ENCODE results near the gene NDUFAF7.
A peak's percentile ranks its signal among the peaks of the same experiment; 100 is the strongest.
"Not testable (repeated sequence)": the region's sequence is repeated elsewhere in the genome, so short reads cannot be mapped to it uniquely, and the experiment has no call there.

Gene NDUFAF7

GRCh38 chr2:37268111-37268510 is 36.7 kb downstream of the NDUFAF7 start:
- DNase-seq: no peak
- in situ Hi-C loops (cut with HindIII; ENCODE audit: low pct_ligation_motif_present, low pct_unique_long_range_greater_than_20kb, low sequenced_read_pairs): no loop called here

DNA sequence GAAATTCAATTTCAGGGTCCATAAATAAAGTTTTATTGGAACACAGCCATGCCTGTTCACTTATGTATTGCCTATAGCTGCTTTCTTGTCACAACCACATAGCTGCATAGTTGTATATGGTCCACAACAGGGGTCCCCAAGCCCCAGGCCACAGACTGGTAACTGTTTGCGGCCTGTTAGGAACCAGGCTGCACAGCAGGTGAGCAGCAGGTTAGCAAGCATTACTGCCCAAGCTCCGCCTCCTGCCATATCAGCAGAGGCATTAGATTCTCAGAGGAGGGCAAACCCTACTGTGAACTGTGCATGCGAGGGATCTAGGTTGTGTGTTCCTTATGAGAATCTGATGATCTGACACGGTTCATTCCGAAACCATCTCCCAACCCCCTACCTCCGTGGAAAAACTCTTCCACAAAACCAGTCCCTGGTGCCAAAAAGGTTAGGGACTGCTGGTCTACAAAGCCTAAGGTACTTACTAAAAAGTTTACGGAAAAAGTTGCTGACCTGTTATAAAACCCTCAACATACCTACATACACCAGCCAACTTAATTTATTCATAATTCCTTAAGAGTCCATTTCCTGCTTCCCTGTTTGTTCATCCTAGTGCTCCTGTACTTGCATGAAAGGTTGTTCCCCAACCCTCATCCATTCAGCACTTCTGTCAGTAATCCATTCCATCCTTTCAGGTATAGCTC is 40.1 kb downstream of the NDUFAF7 start:
- in situ Hi-C loops (cut with HindIII; ENCODE audit: low pct_ligation_motif_present, low pct_unique_long_range_greater_than_20kb, low sequenced_read_pairs): no loop called here
- DNase-seq: no peak

GRCh38 chr2:37274359-37274965 is 43.0 kb downstream of the NDUFAF7 start:
- in situ Hi-C loops (cut with HindIII; ENCODE audit: low pct_ligation_motif_present, low pct_unique_long_range_greater_than_20kb, low sequenced_read_pairs): no loop called here
- no peak for DNase-seq

GRCh38 chr2:37276291-37276690 is 44.8 kb downstream of the NDUFAF7 start:
- DNase-seq: no peak
- in situ Hi-C loops (cut with HindIII; ENCODE audit: low pct_ligation_motif_present, low pct_unique_long_range_greater_than_20kb, low sequenced_read_pairs): no loop called here

GRCh38 chr2:37281916-37282315 is 50.5 kb downstream of the NDUFAF7 start:
- in situ Hi-C loops (cut with HindIII; ENCODE audit: low pct_ligation_motif_present, low pct_unique_long_range_greater_than_20kb, low sequenced_read_pairs): no loop called here
- DNase-seq: no peak

DNA sequence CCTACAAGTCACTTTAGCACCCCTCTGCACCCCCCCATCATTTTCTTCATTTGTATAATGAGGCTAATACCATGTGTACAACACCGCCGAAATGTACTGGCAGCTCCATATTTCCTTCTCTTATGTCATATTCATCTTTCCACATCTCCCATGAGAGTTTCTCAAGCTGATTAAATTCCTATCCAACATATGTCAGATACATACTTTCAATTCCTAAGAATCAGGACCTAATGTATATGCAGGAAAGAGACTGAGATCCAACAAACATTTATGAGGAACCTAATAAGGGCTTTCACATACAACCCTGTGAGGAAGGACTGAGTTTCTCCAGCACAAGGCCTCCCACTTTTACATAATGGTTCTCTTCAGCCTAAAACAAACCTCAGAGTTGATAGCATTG is 51.3 kb downstream of the NDUFAF7 start:
- DNase-seq: no peak
- in situ Hi-C loops (cut with HindIII; ENCODE audit: low pct_ligation_motif_present, low pct_unique_long_range_greater_than_20kb, low sequenced_read_pairs): no loop called here

- in situ Hi-C loops (cut with HindIII; ENCODE audit: low pct_ligation_motif_present, low pct_unique_long_range_greater_than_20kb, low sequenced_read_pairs): no loop called here
- DNase-seq: peak; percentile 51
These were observed 51.7 kb downstream of the NDUFAF7 start for GRCh38 chr2:37283207-37283606.

DNA sequence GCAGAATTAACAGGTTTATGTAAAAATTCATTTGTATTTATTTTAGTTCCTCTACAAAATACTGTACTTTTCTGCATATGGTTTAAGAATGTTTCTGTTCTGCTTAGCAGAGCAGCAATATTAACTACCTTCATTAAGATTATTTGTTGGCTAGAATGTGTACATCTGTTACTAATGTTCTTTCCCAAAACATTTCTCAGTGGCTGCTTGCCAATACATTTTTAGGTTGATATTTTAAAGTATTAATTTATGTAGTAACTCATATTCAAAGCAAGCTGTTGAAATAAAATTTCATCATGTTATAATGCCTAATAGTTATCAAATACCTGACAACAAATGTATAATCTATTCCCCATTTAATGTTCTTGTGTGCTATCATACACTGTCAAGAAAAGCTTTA is 52.9 kb downstream of the NDUFAF7 start:
- DNase-seq: no peak
- in situ Hi-C loops (cut with HindIII; ENCODE audit: low pct_ligation_motif_present, low pct_unique_long_range_greater_than_20kb, low sequenced_read_pairs): no loop called here

DNA sequence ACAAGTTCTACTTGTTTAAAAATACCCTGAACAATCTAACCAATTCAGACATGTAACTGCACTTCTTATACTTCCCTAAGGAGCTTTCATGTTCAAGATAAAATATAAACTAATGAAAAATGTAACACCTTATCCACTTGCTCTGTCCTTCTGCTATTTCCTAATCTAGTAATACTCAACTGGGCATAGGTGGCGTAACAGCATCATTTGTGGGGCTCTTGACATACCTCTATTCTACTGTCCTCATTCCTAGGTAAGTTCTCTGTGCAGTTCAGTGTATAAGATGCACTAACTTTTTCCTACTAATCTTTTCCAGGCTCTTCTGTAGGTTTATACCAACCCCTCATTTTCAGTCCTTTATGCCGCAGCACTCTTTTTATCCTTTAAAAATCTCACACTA is 56.5 kb downstream of the NDUFAF7 start:
- in situ Hi-C loops (cut with HindIII; ENCODE audit: low pct_ligation_motif_present, low pct_unique_long_range_greater_than_20kb, low sequenced_read_pairs): no loop called here
- DNase-seq: peak; percentile 19

- in situ Hi-C loops (cut with HindIII; ENCODE audit: low pct_ligation_motif_present, low pct_unique_long_range_greater_than_20kb, low sequenced_read_pairs): no loop called here
- no peak for DNase-seq
These were observed 60.2 kb downstream of the NDUFAF7 start for GRCh38 chr2:37291680-37292079.

DNA sequence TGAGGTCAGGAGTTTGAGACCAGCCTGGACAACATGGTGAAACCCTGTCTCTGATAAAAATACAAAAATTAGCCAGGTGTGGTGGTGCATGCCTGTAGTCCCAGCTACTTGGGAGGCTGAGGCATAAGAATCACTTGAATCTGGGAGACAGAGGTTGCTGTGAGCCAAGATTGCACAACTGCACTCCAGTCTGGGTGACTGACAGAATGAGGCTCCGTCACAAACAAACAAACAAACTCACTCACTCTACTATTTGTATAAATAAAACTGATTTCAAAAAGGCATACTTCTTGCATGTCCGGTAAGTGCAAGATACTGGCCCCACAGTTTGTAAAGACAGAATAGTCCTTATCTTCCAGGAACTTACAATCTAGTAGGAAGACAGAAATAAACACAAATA is 63.4 kb downstream of the NDUFAF7 start:
- DNase-seq; in situ Hi-C loops (cut with HindIII; ENCODE audit: low pct_ligation_motif_present, low pct_unique_long_range_greater_than_20kb, low sequenced_read_pairs): not testable (repeated sequence)

DNA sequence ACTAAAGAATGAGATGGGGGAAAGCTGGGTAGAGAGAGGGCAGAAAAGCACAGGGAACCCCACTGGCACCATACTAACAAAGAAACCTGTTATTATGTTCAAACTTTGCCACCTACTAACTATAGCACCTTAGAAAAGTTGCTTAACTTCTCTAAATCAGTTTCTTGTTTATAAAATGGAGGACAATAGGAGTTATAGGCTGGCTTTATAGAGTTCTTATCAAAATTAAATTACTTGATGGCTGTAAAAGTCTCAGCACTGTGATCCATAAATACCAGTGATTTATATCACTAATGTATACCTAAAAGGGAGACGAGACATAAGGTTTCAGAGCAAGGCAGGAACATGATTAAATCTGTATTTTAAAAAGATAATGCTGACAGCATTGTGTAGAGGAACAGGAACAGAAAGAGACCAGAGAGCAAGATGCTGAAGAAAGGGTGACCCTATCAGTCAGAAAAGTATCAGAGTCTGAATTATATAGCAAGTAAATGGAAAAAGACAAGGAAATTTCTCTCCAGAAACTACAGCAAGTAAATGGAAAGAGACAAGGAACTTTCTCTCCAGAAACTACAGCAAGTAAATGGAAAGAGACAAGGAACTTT is 64.1 kb downstream of the NDUFAF7 start:
- in situ Hi-C loops (cut with HindIII; ENCODE audit: low pct_ligation_motif_present, low pct_unique_long_range_greater_than_20kb, low sequenced_read_pairs): no loop called here
- DNase-seq: no peak

- no peak for DNase-seq
- in situ Hi-C loops (cut with HindIII; ENCODE audit: low pct_ligation_motif_present, low pct_unique_long_range_greater_than_20kb, low sequenced_read_pairs): no loop called here
These were observed 66.2 kb downstream of the NDUFAF7 start for GRCh38 chr2:37297632-37298031.

All from ACHN (cell line).